Karpas-422 (cell line): ENCODE measurements around the gene MTHFD1L. TPM values are rescaled to one million over a fixed set of nuclear protein-coding genes. Genes with fewer than 3 reads are reported as not detected.
"Not testable (repeated sequence)": the region's sequence is repeated elsewhere in the genome, so short reads cannot be mapped to it uniquely, and the experiment has no call there.

Experiments used
- DNase-seq: peaks from one replicate; pipeline ENCODE4 v3.0.0-alpha.2; 2015
- H2AFZ ChIP-seq: fragments of 200-600 bp; sonication (generic); 2 replicates; pipeline ENCODE4 v1.6.1; 2014; ENCODE audit warnings: antibody characterized with exemption, low read length, mixed read lengths
- H3K27ac ChIP-seq: fragments of 200-600 bp; sonication (generic); 2 replicates; pipeline ENCODE4 v1.5.1; 2014; ENCODE audit warnings: mild to moderate bottlenecking, low read length, moderate library complexity
- H3K27me3 ChIP-seq: fragments of 200-600 bp; sonication (generic); 2 replicates; pipeline ENCODE4 v1.6.1; 2014; ENCODE audit warnings: low read length, mixed read lengths
- H3K36me3 ChIP-seq: fragments of 200-600 bp; sonication (generic); 2 replicates; pipeline ENCODE4 v1.6.1; 2014; ENCODE audit warnings: low read length, mixed read lengths; ENCODE audit not compliant: insufficient read depth
- H3K4me1 ChIP-seq: fragments of 200-600 bp; sonication (generic); 2 replicates; pipeline ENCODE4 v1.6.1; 2014; ENCODE audit warnings: mild to moderate bottlenecking, low read length, mixed read lengths
- H3K4me2 ChIP-seq: fragments of 200-600 bp; sonication (generic); 2 replicates; pipeline ENCODE4 v1.6.1; 2014; ENCODE audit warnings: low read length, low read depth, mild to moderate bottlenecking; ENCODE audit not compliant: poor library complexity, severe bottlenecking
- H3K4me3 ChIP-seq: fragments of 200-600 bp; sonication (generic); 2 replicates; pipeline ENCODE4 v1.5.1; 2014; ENCODE audit warnings: mild to moderate bottlenecking, antibody characterized with exemption, low read length, mixed read lengths
- H3K79me2 ChIP-seq: fragments of 200-600 bp; sonication (generic); 2 replicates; pipeline ENCODE4 v1.6.1; 2014; ENCODE audit warnings: mild to moderate bottlenecking, low read length, mixed read lengths
- H3K9ac ChIP-seq: fragments of 200-600 bp; sonication (generic); 2 replicates; pipeline ENCODE4 v1.6.0; 2014; ENCODE audit warnings: low read length
- H3K9me2 ChIP-seq: fragments of 200-600 bp; sonication (generic), shearing (Covaris generic); replicated peaks from 2 replicates; pipeline ENCODE4 v1.6.0; 2014; ENCODE audit warnings: mild to moderate bottlenecking, low read length, moderate library complexity; ENCODE audit not compliant: insufficient read depth
- H3K9me3 ChIP-seq: fragments of 300-700, 200-600 bp; sonication (generic); 2 replicates; pipeline ENCODE4 v1.6.1; 2014; ENCODE audit warnings: low read length, mixed read lengths
- H4K20me1 ChIP-seq: fragments of 200-600 bp; sonication (generic); 2 replicates; pipeline ENCODE4 v1.6.1; 2014; ENCODE audit warnings: mild to moderate bottlenecking, antibody characterized with exemption, low read length, low read depth; ENCODE audit not compliant: insufficient read depth
- total RNA-seq: library from RNA; depleted of rRNA; stranded (reverse); fragments of >200 nt; shearing (Covaris generic); gene quantifications from 2 replicates; pipeline ENCODE4 v1.2.3, GENCODE V29; 2014; ENCODE audit warnings: low replicate concordance

MTHFD1L gene
- total RNA-seq, 1 experiment from 2014 or later, result 60.7 TPM

- Histone ChIP-seq H3K79me2 (no peaks in the 10 kb centered on the region), H3K27ac (no peak overlapping the region), H3K4me2 (no peak overlapping the region), H3K36me3 (no peaks in the 10 kb centered on the region; the same call in 1 of the 2 replicates), H3K4me1 (no peaks in the 10 kb centered on the region), H3K27me3 (no peaks in the 10 kb centered on the region), H3K9me2 (no peaks in the 10 kb centered on the region), H4K20me1 (no peaks in the 10 kb centered on the region), H2AFZ (no peak overlapping the region), H3K4me3 (no peak overlapping the region), H3K9me3 (no peaks in the 10 kb centered on the region), H3K9ac (no peak overlapping the region)
- no peak for DNase-seq
These were observed 8.2 kb upstream of the MTHFD1L start for GRCh38 chr6:150857062-150857944.

GRCh38 chr6:150857945-150858308 is 7.6 kb upstream of the MTHFD1L start:
- Histone ChIP-seq H3K27ac (no peak overlapping the region), H3K4me3 (no peak overlapping the region), H3K79me2 (no peaks in the 10 kb centered on the region), H3K4me2 (no peak overlapping the region), H3K9me2 (no peaks in the 10 kb centered on the region), H3K36me3 (no peaks in the 10 kb centered on the region; the same call in 1 of the 2 replicates), H3K4me1 (no peaks in the 10 kb centered on the region), H4K20me1 (no peaks in the 10 kb centered on the region), H2AFZ (no peak overlapping the region), H3K9me3 (no peaks in the 10 kb centered on the region), H3K27me3 (no peaks in the 10 kb centered on the region), H3K9ac (no peak overlapping the region)
- no peak for DNase-seq

GRCh38 chr6:150861448-150862168 is 3.9 kb upstream of the MTHFD1L start:
- peaks cover 19% of the 10 kb centered on the region for H3K79me2 ChIP-seq
- H4K20me1 ChIP-seq, H3K27me3 ChIP-seq, H3K9ac ChIP-seq, H3K9me2 ChIP-seq, H3K9me3 ChIP-seq, H3K4me3 ChIP-seq, DNase-seq, H2AFZ ChIP-seq, H3K27ac ChIP-seq, H3K4me2 ChIP-seq, H3K36me3 ChIP-seq: not testable (repeated sequence)
- peaks cover 11% of the 10 kb centered on the region for H3K4me1 ChIP-seq

- Histone ChIP-seq H3K9ac (no peak overlapping the region), H3K9me2 (no peaks in the 10 kb centered on the region), H3K4me2 (no peak overlapping the region), H3K9me3 (no peaks in the 10 kb centered on the region), H3K4me1 (peaks cover 19% of the 10 kb centered on the region), H3K79me2 (peaks cover 36% of the 10 kb centered on the region), H3K4me3 (no peak overlapping the region), H2AFZ (no peak overlapping the region), H4K20me1 (peaks cover 15% of the 10 kb centered on the region; the same call in 1 of the 2 replicates), H3K36me3 (no peaks in the 10 kb centered on the region), H3K27ac (no peak overlapping the region), H3K27me3 (no peaks in the 10 kb centered on the region)
- DNase-seq, result no peak
These were observed 2.1 kb upstream of the MTHFD1L start for GRCh38 chr6:150863213-150863928.

- peak overlapping the region; percentile 83 for H3K4me3 ChIP-seq
- peaks cover 19% of the 10 kb centered on the region for H3K4me1 ChIP-seq
- peak overlapping the region; percentile 78 for H3K27ac ChIP-seq
- H3K27me3 ChIP-seq, result no peaks in the 10 kb centered on the region
- H3K79me2 ChIP-seq, result peaks cover 53% of the 10 kb centered on the region
- peak overlapping the region; percentile 73 for H2AFZ ChIP-seq
- no peaks in the 10 kb centered on the region for H3K9me3 ChIP-seq
- peak overlapping the region; percentile 99 for H3K9ac ChIP-seq
- peak; percentile 43 for DNase-seq
- peaks cover 19% of the 10 kb centered on the region; the same call in 1 of the 2 replicates for H4K20me1 ChIP-seq
- no peaks in the 10 kb centered on the region for H3K36me3 ChIP-seq
- H3K9me2 ChIP-seq, result no peaks in the 10 kb centered on the region
- H3K4me2 ChIP-seq, result peak overlapping the region; percentile 84
These were observed 478 bp upstream of the MTHFD1L start for GRCh38 chr6:150865043-150865405.

- DNase-seq, result peak; percentile 95
- H3K4me1 ChIP-seq, result peaks cover 19% of the 10 kb centered on the region
- H3K4me2 ChIP-seq, result peak overlapping the region; percentile 84
- peak overlapping the region; percentile 83 for H3K4me3 ChIP-seq
- H3K79me2 ChIP-seq, result peaks cover 64% of the 10 kb centered on the region
- peak overlapping the region; percentile 99 for H3K9ac ChIP-seq
- peaks cover 19% of the 10 kb centered on the region; the same call in 1 of the 2 replicates for H4K20me1 ChIP-seq
- no peaks in the 10 kb centered on the region for H3K27me3 ChIP-seq
- no peak overlapping the region for H2AFZ ChIP-seq
- no peaks in the 10 kb centered on the region for H3K9me3 ChIP-seq
- no peaks in the 10 kb centered on the region for H3K36me3 ChIP-seq
- H3K9me2 ChIP-seq, result no peaks in the 10 kb centered on the region
- H3K27ac ChIP-seq, result peak overlapping the region; percentile 78
These were observed 867 bp downstream of the MTHFD1L start for GRCh38 chr6:150866147-150866990.

GRCh38 chr6:150866991-150867501 is 1.5 kb downstream of the MTHFD1L start:
- peaks cover 69% of the 10 kb centered on the region for H3K79me2 ChIP-seq
- H3K9ac ChIP-seq, result peak overlapping the region; percentile 99
- H3K4me1 ChIP-seq, result peaks cover 19% of the 10 kb centered on the region
- peaks cover 19% of the 10 kb centered on the region; the same call in 1 of the 2 replicates for H4K20me1 ChIP-seq
- H3K4me3 ChIP-seq, result peak overlapping the region; percentile 83
- no peaks in the 10 kb centered on the region for H3K9me3 ChIP-seq
- no peaks in the 10 kb centered on the region for H3K27me3 ChIP-seq
- 0 out of 2 replicates have a peak, but pooled peaks cover 1% of the 10 kb centered on the region for H3K36me3 ChIP-seq
- H3K9me2 ChIP-seq, result no peaks in the 10 kb centered on the region
- peak overlapping the region; percentile 78; the same call in 1 of the 2 replicates for H3K27ac ChIP-seq
- no peak overlapping the region for H2AFZ ChIP-seq
- peak overlapping the region; percentile 84 for H3K4me2 ChIP-seq
- no peak for DNase-seq
